Measurements from ENCODE around the gene LYRM7.

Gene LYRM7

GRCh38 chr5:131151216-131151615, 19.5 kb upstream of the LYRM7 start:
- no peak for DNase-seq (ENCODE audit: low read depth in 1 of 2, low spot score in 1 of 2)
- Histone ChIP-seq H3K27ac (replicated peaks) (no peak overlapping the region), H3K27me3 (ENCODE audit: insufficient read depth, poor library complexity, severe bottlenecking) (no peaks in the 10 kb centered on the region), H3K4me3 (replicated peaks; ENCODE audit: insufficient read depth, low read length) (no peak overlapping the region)
- TF ChIP-seq, protein P1, sequence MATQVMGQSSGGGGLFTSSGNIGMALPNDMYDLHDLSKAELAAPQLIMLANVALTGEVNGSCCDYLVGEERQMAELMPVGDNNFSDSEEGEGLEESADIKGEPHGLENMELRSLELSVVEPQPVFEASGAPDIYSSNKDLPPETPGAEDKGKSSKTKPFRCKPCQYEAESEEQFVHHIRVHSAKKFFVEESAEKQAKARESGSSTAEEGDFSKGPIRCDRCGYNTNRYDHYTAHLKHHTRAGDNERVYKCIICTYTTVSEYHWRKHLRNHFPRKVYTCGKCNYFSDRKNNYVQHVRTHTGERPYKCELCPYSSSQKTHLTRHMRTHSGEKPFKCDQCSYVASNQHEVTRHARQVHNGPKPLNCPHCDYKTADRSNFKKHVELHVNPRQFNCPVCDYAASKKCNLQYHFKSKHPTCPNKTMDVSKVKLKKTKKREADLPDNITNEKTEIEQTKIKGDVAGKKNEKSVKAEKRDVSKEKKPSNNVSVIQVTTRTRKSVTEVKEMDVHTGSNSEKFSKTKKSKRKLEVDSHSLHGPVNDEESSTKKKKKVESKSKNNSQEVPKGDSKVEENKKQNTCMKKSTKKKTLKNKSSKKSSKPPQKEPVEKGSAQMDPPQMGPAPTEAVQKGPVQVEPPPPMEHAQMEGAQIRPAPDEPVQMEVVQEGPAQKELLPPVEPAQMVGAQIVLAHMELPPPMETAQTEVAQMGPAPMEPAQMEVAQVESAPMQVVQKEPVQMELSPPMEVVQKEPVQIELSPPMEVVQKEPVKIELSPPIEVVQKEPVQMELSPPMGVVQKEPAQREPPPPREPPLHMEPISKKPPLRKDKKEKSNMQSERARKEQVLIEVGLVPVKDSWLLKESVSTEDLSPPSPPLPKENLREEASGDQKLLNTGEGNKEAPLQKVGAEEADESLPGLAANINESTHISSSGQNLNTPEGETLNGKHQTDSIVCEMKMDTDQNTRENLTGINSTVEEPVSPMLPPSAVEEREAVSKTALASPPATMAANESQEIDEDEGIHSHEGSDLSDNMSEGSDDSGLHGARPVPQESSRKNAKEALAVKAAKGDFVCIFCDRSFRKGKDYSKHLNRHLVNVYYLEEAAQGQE (IDR thresholded peaks at IDR 0.05; ENCODE audit: insufficient replicate concordance, low read depth), result no peak
- TF ChIP-seq, protein P2, sequence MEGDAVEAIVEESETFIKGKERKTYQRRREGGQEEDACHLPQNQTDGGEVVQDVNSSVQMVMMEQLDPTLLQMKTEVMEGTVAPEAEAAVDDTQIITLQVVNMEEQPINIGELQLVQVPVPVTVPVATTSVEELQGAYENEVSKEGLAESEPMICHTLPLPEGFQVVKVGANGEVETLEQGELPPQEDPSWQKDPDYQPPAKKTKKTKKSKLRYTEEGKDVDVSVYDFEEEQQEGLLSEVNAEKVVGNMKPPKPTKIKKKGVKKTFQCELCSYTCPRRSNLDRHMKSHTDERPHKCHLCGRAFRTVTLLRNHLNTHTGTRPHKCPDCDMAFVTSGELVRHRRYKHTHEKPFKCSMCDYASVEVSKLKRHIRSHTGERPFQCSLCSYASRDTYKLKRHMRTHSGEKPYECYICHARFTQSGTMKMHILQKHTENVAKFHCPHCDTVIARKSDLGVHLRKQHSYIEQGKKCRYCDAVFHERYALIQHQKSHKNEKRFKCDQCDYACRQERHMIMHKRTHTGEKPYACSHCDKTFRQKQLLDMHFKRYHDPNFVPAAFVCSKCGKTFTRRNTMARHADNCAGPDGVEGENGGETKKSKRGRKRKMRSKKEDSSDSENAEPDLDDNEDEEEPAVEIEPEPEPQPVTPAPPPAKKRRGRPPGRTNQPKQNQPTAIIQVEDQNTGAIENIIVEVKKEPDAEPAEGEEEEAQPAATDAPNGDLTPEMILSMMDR (IDR thresholded peaks at IDR 0.05; ENCODE audit: insufficient read depth, low read length), result no peak
- TF ChIP-seq GABPA (IDR thresholded peaks at IDR 0.05; ENCODE audit: low read depth), result no peak
- TF ChIP-seq POLR2AphosphoS5 (IDR thresholded peaks at IDR 0.05; ENCODE audit: low read depth), result no peak
- no peak for TF ChIP-seq SPI1 (IDR thresholded peaks at IDR 0.05; ENCODE audit: borderline replicate concordance, low read depth)

DNA sequence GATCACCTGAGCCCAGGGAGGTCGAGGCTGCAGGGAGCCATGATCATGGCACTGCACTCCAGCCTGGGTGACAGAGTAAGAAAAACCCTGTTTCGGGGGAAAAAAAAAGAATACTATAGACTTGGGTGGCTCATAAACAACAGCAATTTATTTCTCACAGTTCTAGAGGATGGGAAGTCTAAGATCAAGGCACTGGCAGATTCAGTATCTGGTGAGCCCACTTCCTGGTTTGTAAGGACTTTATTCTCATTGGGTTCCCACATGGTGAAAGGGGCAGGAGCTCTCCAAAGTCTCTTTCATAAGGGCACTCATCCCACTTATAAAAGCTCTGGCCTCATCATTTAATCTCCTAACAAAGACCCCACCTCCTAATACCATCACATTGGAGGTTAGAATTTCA, 14.4 kb upstream of the LYRM7 start:
- TF ChIP-seq, protein P1 (IDR thresholded peaks at IDR 0.05; ENCODE audit: insufficient replicate concordance, low read depth), result no peak
- TF ChIP-seq SPI1 (IDR thresholded peaks at IDR 0.05; ENCODE audit: borderline replicate concordance, low read depth) (no peak), POLR2AphosphoS5 (IDR thresholded peaks at IDR 0.05; ENCODE audit: low read depth) (no peak), GABPA (IDR thresholded peaks at IDR 0.05; ENCODE audit: low read depth) (no peak)
- TF ChIP-seq, protein P2 (IDR thresholded peaks at IDR 0.05; ENCODE audit: insufficient read depth, low read length), result no peak
- Histone ChIP-seq H3K27ac (replicated peaks) (no peak overlapping the region), H3K27me3 (ENCODE audit: insufficient read depth, poor library complexity, severe bottlenecking) (no peaks in the 10 kb centered on the region), H3K4me3 (replicated peaks; ENCODE audit: insufficient read depth, low read length) (no peak overlapping the region)
- no peak for DNase-seq (ENCODE audit: low read depth in 1 of 2, low spot score in 1 of 2)

DNA sequence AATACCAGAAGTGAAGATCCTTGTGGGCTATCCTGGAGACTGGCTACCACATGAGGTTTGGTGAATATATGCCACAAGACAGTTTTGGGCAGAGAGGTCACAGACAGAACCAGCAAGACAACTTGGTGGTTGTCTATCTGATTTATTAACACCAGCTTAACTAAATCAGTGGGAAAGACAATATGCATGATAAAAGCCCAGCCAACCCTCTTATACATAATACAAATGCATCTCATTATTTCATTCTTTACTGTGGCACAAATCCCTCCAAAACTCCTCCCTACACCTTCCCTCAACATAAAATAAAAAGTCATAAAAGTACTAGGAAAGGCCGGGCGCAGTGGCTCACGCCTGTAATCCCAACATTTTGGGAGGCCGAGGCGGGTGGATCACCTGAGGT, 13.8 kb upstream of the LYRM7 start:
- H3K27ac ChIP-seq (replicated peaks), result no peak overlapping the region
- no peak overlapping the region for H3K4me3 ChIP-seq (replicated peaks; ENCODE audit: insufficient read depth, low read length)
- TF ChIP-seq, protein P1 (IDR thresholded peaks at IDR 0.05; ENCODE audit: insufficient replicate concordance, low read depth), result no peak
- TF ChIP-seq GABPA (IDR thresholded peaks at IDR 0.05; ENCODE audit: low read depth) (no peak), POLR2AphosphoS5 (IDR thresholded peaks at IDR 0.05; ENCODE audit: low read depth) (no peak), SPI1 (IDR thresholded peaks at IDR 0.05; ENCODE audit: borderline replicate concordance, low read depth) (no peak)
- TF ChIP-seq, protein P2 (IDR thresholded peaks at IDR 0.05; ENCODE audit: insufficient read depth, low read length), result no peak

More for the DNA sequence above, 13.8 kb upstream of the LYRM7 start:
- DNase-seq (ENCODE audit: low read depth in 1 of 2, low spot score in 1 of 2), result no peak
- H3K27me3 ChIP-seq (ENCODE audit: insufficient read depth, poor library complexity, severe bottlenecking), result no peaks in the 10 kb centered on the region
